ENCODE data around the gene SMCHD1.
"Not testable (repeated sequence)": the region's sequence is repeated elsewhere in the genome, so short reads cannot be mapped to it uniquely, and the experiment has no call there.

Gene SMCHD1

GRCh38 chr18:2850816-2851215, 195.3 kb downstream of the SMCHD1 start:
- DNase-seq (ENCODE audit: low read depth in 2 of 2, low spot score in 1 of 2): no peak

DNA sequence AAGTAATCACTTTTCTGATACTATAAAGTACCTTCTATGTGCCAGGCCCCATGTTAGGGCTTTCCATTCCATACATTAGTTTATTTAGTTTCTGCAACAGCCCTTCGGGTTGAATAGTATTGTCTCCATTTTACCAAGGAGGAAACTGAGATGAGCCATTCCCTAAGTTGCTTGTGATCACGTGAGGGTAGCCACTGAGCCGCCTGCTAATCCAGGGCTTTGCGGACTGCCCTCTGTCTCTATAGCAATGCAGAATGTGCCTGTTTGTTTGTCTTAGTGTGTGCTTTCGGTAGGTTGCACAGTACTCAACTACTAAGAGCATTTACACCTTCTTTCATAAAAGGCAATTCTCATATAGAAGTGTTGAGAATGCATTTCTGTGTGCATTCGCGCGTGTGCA, 196.2 kb downstream of the SMCHD1 start:
- no peak for DNase-seq (ENCODE audit: low read depth in 2 of 2, low spot score in 1 of 2)

GRCh38 chr18:2852460-2852859, 196.9 kb downstream of the SMCHD1 start:
- DNase-seq (ENCODE audit: low read depth in 2 of 2, low spot score in 1 of 2): not testable (repeated sequence)

DNA sequence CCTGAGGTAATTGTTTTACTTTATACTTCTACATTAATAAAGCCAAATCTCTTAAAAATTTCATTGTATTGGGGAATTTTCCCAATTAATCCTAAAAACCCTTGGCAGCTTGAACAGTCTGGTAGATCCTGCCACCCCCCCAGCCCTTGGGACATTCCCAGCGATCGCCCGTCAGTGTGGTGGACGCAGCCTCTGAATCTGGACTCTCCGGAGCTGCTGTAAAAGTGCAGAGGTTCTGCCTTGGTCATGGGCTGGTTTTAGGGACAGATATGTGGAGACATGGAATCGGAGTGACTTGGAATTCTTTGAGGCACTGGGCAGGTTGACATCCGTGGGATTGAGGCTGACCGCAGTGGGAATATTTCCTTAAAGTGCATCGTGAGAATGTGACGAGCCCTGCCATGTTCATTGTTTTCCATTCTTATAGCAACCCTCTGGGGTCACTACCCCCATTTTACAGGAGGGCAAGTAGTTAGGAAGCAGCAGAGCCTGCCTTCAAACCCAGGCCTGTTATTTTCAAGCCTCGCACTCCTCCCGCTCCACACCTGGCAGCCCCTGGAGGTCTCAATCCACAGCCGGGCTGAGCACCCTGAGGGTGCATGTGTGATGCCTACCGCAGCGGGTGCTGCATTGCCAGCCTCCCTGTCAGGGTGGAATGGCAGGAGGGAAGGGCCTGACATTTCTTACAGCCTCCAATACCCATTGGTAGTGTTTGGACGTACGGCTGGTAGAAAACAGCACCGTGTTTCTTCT, 197.8 kb downstream of the SMCHD1 start:
- no peak for DNase-seq (ENCODE audit: low read depth in 2 of 2, low spot score in 1 of 2)

GRCh38 chr18:2853926-2854664, 198.6 kb downstream of the SMCHD1 start:
- DNase-seq (ENCODE audit: low read depth in 2 of 2, low spot score in 1 of 2): no peak
